H1 (cell line): ENCODE results near the gene PITRM1.

Experiments
- CEBPB ChIP-seq: IDR thresholded peaks from 2 replicates; pipeline ENCODE4 v1.6.1; 2012; ENCODE audit warnings: low read depth, low read length
- CREB1 ChIP-seq: IDR thresholded peaks from 2 replicates; pipeline ENCODE4 v1.6.1; 2012; ENCODE audit warnings: inconsistent platforms
- CTCF ChIP-seq, 3 experiments: IDR thresholded peaks; 1 replicate in 2 of 3; 2 replicates in 1 of 3; pipeline versions ENCODE4 v1.5.1 to v1.6.1; 2011; ENCODE audit warnings: low read length in 3 of 3, mild to moderate bottlenecking in 3 of 3, inconsistent platforms in 2 of 3, low read depth in 1 of 3, moderate library complexity in 1 of 3; ENCODE audit not compliant: insufficient read depth in 1 of 3; ENCODE audit errors: control extremely low read depth in 1 of 3
- EP300 ChIP-seq, 2 experiments: IDR thresholded peaks; 1 replicate in 1 of 2; 2 replicates in 1 of 2; pipeline ENCODE4 v1.6.1; 2011 to 2012; ENCODE audit warnings: low read depth in 2 of 2, low read length in 2 of 2, mild to moderate bottlenecking in 2 of 2, borderline replicate concordance in 1 of 2, inconsistent platforms in 1 of 2, moderate library complexity in 1 of 2
- EZH2 ChIP-seq: fragments of 200-600 bp; sonication (generic); IDR thresholded peaks from 2 replicates; pipeline ENCODE4 v1.7.1; 2012; ENCODE audit warnings: low read depth, mild to moderate bottlenecking, moderate library complexity, low read length, inconsistent platforms; ENCODE audit not compliant: severe bottlenecking
- HDAC2 ChIP-seq, 2 experiments: fragments of 300-600 bp in 1 of 2; sonication (generic) in 1 of 2; IDR thresholded peaks; 2 replicates each; pipeline ENCODE4 v1.6.1; 2011 to 2012; ENCODE audit warnings: low read depth in 2 of 2, low read length in 2 of 2, mild to moderate bottlenecking in 2 of 2, moderate library complexity in 2 of 2, borderline replicate concordance in 1 of 2, inconsistent platforms in 1 of 2
- JUN ChIP-seq: IDR thresholded peaks from 2 replicates; pipeline ENCODE4 v1.6.1; 2011; ENCODE audit warnings: low read depth, mild to moderate bottlenecking, improper control_type of control experiment, low read length
- PHF8 ChIP-seq: fragments of 200-600 bp; sonication (generic); conservative IDR thresholded peaks from 2 replicates; pipeline ENCODE4 v1.7.1; 2012; ENCODE audit warnings: low read depth, mild to moderate bottlenecking, inconsistent platforms, low read length, moderate library complexity
- POLR2AphosphoS5 ChIP-seq: IDR thresholded peaks from 2 replicates; pipeline ENCODE4 v1.6.1; 2011; ENCODE audit warnings: low read depth, low read length
- RNF2 ChIP-seq: fragments of 200-900, 300-1000 bp; sonication (generic); IDR thresholded peaks from 2 replicates; pipeline ENCODE4 v1.7.1; 2016; ENCODE audit warnings: borderline replicate concordance, low read depth, mild to moderate bottlenecking, antibody characterized with exemption, low read length; ENCODE audit not compliant: poor library complexity, severe bottlenecking; ENCODE audit errors: missing control alignments

- no peak for TF ChIP-seq CTCF (IDR thresholded peaks at IDR 0.05; ENCODE audit: control extremely low read depth in 1 of 3, insufficient read depth in 1 of 3, low read depth in 1 of 3, low read length in 3 of 3)
- no peak for TF ChIP-seq CREB1
- TF ChIP-seq POLR2AphosphoS5: no peak
- TF ChIP-seq JUN: no peak
- TF ChIP-seq RNF2: no peak
- no peak for TF ChIP-seq EP300 (IDR thresholded peaks at IDR 0.05; ENCODE audit: borderline replicate concordance in 1 of 2, low read depth in 2 of 2, low read length in 2 of 2)
- TF ChIP-seq EZH2: no peak
- no peak for TF ChIP-seq CEBPB
- TF ChIP-seq PHF8: no peak
- no peak for TF ChIP-seq HDAC2 (IDR thresholded peaks at IDR 0.05; ENCODE audit: borderline replicate concordance in 1 of 2, low read depth in 2 of 2, low read length in 2 of 2)
Measured at GRCh38 chr10:3102720-3103427, 69.7 kb downstream of the PITRM1 start.
